ENCODE measurements around the gene LRRC74B. TPM values are rescaled to one million over a fixed set of nuclear protein-coding genes. Genes with fewer than 3 reads are reported as not detected.
"Not testable (repeated sequence)": the region's sequence is repeated elsewhere in the genome, so short reads cannot be mapped to it uniquely, and the experiment has no call there.

The LRRC74B gene
- total RNA-seq, 1 donor from 2014 or later: not detected

DNA sequence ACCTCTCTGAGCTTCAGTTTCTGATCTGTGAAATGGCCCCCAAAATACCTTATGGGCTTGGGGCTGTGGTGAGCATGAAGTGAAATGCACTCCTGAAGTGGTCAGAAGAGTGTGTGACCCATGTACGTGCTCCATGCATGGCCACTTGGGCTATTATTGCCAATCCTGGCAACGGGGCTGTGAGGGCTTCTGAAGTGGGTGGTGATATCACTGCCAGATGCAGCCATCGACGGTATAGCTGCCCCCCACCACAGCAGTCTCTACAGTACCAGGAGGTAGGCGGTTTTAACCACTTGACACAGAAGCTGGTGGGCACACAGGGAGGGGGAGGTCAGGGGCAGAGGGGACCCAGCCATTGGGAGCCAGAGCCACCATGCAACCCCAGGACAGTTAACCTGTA is 2.7 kb downstream of the LRRC74B start:
- ATAC-seq; DNase-seq; intact Hi-C loops (cut with micrococcal nuclease): not testable (repeated sequence)

DNA sequence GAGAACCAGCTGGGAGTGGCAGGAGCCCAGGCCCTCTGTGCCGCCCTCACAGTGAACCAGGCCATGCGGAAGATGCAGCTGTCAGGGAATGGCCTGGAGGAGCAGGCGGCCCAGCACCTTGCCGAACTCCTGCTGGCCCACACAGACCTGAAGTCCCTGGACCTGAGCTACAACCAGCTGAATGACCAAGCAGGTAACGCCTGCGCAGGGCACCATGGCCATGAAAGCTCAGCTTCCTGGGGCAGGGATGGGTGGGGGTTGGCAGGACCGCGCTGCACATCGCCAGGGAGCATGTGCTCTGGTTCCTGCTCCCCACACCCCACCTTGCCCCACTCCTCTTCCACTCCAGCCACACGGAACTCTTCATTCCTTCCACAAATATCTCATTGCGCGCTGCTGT is 3.2 kb downstream of the LRRC74B start:
- ATAC-seq; intact Hi-C loops (cut with micrococcal nuclease): not testable (repeated sequence)

DNA sequence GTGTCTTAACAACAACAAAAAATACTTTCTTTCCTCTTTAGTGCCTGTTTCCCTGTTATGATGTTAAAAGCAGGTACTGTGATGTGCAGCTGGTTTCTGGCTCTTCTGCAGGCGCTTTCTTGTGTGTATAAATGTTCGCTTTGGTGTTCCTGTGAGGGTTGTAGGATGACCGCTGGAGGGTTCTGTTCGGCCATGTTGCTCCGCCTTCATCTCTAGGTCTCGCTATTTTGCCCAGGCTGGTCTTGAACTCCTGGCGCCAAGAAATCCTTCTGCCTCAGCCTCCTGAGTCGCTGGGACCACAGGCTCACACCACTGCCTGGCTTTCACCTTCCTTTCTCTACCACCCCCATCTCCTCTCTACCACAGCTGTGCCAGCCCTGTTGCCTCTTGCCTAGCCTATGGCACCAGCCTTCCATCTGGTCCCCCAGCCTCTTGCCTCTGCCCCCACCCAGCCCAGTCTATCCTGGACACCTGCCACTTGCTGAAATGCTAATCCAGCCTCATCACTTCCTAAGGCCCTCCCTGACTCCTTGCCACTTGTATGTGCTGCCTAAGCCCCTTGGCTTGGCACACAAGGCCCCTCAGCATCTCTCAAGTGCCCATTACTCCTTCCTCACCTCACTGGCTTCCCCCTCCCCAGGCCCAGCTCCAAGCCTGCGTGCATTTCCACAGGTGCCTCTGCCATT is 5.5 kb downstream of the LRRC74B start:
- DNase-seq: no peak
- ATAC-seq: no peak
- intact Hi-C loops (cut with micrococcal nuclease): no loop called here

More for the DNA sequence above, 3.2 kb downstream of the LRRC74B start:
- DNase-seq: not testable (repeated sequence)

DNA sequence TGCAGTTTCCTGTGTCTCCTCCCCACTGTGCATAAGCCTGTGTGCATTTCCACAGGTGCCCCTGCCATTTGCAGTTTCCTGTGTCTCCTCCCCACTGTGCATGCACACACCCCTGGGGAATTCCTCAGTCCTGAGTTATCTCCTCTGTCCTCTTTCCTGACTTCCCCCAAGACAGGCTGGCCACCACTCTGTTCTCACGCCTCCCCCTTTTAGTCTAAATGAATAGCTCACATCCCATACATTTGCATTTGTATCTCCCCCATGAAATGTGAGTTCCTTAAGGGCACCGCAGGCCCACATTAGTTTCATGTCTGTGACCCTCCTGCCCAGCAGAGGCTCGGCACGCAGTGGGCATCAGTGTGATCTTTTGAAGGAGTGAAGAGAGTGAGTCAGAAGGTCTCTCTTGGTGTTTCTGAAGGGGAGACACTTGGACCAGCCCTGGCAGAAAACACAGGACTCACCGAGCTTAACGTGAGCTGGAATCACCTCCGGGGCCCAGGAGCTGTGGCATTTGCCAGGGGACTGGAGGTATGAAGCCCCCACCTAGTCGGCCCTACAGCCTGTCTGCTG is 6.2 kb downstream of the LRRC74B start:
- intact Hi-C loops (cut with micrococcal nuclease): no loop called here
- ATAC-seq (no peak), DNase-seq (no peak)

- no peak for DNase-seq
- intact Hi-C loops (cut with micrococcal nuclease): no loop called here
- ATAC-seq: no peak
Observed at GRCh38 chr22:21052715-21053459, 7.1 kb downstream of the LRRC74B start.

GRCh38 chr22:21054046-21054713 is 8.4 kb downstream of the LRRC74B start:
- ATAC-seq (no peak), DNase-seq (no peak)
- intact Hi-C loops (cut with micrococcal nuclease): no loop called here

DNA sequence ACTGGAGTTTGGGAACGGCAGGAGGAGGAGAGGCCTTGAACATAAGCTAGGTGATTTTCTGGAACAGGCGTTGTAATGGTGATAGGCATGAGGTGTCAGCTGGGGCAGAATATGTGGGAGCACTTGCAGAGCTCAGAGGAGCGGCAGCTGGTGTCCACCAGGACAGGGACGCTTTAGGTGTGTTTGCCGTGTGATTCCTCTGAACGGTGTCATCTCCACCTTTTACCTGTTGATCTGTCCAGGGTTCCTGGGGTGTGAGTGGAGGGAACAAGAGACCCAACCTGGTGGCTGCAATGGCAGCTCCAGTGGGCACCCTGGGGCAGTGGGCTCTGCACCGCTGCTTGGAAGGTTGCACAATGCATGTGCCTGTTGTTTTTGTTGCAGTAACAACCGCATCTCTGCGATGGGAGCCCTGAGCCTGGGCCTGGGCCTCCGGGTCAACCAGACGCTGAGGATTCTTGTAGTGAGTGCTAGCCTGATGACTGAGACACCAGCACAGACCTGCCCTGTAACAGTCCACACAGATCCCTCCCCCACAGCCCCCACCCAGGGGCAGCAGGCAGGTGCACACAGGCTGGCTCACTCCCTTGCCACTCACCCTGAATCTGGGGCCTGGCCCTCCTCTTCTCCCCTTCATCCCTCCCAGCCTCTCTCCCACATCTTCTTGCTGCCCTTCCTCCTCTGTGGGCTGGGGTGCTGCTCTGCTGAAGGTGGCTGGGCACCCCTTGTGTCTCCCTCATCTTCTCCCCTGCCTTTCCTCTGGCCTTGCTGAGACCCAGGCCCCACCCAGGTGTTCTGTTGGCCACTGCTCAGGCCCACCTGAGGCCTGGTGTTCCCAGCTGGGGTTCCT is 9.2 kb downstream of the LRRC74B start:
- DNase-seq (no peak), ATAC-seq (no peak)
- intact Hi-C loops (cut with micrococcal nuclease): no loop called here

- ATAC-seq (no peak), DNase-seq (no peak)
- intact Hi-C loops (cut with micrococcal nuclease): no loop called here
Observed at GRCh38 chr22:21055564-21055834, 9.8 kb downstream of the LRRC74B start.

DNA sequence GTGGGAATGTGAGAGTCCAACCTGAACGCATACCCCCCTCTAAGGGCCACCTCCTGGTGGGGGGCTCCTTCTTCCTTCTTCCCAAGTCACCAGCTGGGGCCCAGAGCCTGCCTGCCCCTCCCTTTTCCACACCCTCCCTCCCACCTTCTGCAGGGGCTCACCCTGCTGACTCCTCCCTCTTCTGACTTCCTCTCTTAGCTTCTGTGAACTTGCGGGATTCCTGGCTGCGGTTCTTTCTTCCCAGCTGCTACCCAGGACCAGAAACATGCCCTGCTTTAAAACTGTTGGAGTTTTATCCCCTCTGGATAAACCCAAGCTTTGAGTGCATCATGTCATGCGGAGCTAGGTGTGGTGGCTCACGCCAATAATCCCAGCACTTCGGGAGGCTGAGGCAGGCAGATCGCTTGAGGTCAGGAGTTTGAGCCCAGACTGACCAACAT is 10.2 kb downstream of the LRRC74B start:
- DNase-seq (no peak), ATAC-seq (no peak)
- intact Hi-C loops (cut with micrococcal nuclease): no loop called here

GRCh38 chr22:21060363-21060762 is 14.6 kb downstream of the LRRC74B start:
- intact Hi-C loops (cut with micrococcal nuclease); DNase-seq: not testable (repeated sequence)
- ATAC-seq: peak; percentile 80

GRCh38 chr22:21061660-21062321 is 16.0 kb downstream of the LRRC74B start:
- ATAC-seq; intact Hi-C loops (cut with micrococcal nuclease); DNase-seq: not testable (repeated sequence)

DNA sequence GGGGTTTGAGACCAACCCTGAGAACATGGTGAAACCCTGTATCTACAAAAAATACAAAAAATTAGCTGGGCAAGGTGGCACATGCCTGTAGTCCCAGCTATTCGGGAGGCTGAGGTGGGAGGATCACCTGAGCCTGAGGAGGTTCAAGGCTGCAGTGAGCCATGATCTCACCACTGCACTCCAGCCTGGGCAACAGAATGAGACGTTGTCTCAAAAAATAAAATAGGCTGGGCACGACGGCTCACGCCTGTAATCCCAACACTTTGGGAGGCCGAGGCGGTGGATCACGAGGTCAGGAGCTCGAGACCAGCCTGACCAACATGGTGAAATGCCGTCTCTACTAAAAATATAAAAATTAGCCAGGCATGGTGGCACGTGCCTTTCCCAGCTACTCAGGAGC is 18.7 kb downstream of the LRRC74B start:
- DNase-seq; intact Hi-C loops (cut with micrococcal nuclease); ATAC-seq: not testable (repeated sequence)

- no peak for DNase-seq
- ATAC-seq: no peak
- intact Hi-C loops (cut with micrococcal nuclease): no loop called here
Observed at GRCh38 chr22:21064917-21065864, 19.4 kb downstream of the LRRC74B start.

DNA sequence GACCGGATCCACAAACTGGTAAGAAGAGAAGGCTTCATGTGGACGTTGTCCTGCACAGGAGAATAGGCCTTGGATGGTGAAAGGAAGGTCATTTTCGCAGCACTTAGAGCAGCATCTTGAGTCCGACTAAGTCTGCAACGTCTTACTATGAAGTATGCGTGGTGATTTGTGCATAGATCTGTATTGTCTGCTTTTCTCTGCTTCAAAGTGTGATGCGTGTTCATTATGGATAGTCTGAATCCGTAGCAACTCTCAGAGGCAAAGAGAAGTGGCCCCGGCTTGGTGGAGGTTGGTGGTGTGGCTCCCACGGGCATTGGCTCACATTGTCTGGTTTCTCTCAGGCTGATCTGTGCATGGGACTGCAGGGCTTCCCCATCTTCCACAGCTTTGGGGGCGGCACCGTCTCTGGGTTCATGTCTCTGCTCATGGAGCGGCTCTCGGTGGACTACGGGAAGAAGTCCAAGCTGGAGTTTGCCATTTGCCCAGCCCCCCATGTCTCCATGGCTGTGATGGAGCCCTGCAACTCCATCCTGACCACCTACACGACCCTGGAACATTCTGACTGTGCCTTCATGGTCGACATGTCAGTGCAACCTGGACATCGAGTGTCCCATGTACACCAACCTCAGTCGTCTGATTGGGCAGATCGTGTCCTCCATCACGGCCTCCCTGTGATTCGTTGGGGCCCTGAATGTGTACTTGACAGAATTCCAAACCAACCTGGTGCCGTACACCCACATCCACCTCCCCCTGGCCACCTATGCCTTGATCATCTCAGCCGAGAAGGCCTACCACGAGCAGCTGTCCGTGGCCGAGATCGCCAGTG is 21.5 kb downstream of the LRRC74B start:
- intact Hi-C loops (cut with micrococcal nuclease): no loop called here
- DNase-seq: no peak
- no peak for ATAC-seq

- intact Hi-C loops (cut with micrococcal nuclease): no loop called here
Observed at GRCh38 chr22:21067901-21068680, 22.3 kb downstream of the LRRC74B start.

GRCh38 chr22:21068681-21069276 is 23.0 kb downstream of the LRRC74B start:
- intact Hi-C loops (cut with micrococcal nuclease): no loop called here
- no peak for DNase-seq
- ATAC-seq: no peak

More at GRCh38 chr22:21067901-21068680, 22.3 kb downstream of the LRRC74B start:
- ATAC-seq (no peak), DNase-seq (no peak)
